SKM-1 (cell line): ENCODE results near the gene CKS2.
"Not testable (repeated sequence)": the region's sequence is repeated elsewhere in the genome, so short reads cannot be mapped to it uniquely, and the experiment has no call there.

Experiments
- DNase-seq: peaks from one replicate; lab custom pipeline; 2025; ENCODE audit not compliant: unreplicated experiment; lab: John Stamatoyannopoulos, UW

Gene CKS2

GRCh38 chr9:89309608-89310474 is 1.2 kb upstream of the CKS2 start:
- DNase-seq: no peak

- no peak for DNase-seq
These were observed 589 bp downstream of the CKS2 start for GRCh38 chr9:89311346-89312221.

- no peak for DNase-seq
These were observed 1.2 kb downstream of the CKS2 start for GRCh38 chr9:89312222-89312571.

- no peak for DNase-seq
These were observed 2.8 kb downstream of the CKS2 start for GRCh38 chr9:89313842-89314241.

- DNase-seq: no peak
These were observed 4.0 kb downstream of the CKS2 start for GRCh38 chr9:89314955-89315354.

GRCh38 chr9:89315482-89315881 is 4.5 kb downstream of the CKS2 start:
- DNase-seq: no peak

GRCh38 chr9:89317282-89317681 is 6.3 kb downstream of the CKS2 start:
- DNase-seq: no peak

- DNase-seq: peak; percentile 69
These were observed 7.4 kb downstream of the CKS2 start, which contains the start of gene SECISBP2 for GRCh38 chr9:89318123-89319014. SECISBP2 (plus strand) TSS chr9:89318500; CDS start chr9:89318577, 77 bp downstream.

GRCh38 chr9:89319015-89319905 is 8.3 kb downstream of the CKS2 start:
- DNase-seq: no peak

GRCh38 chr9:89323390-89323789 is 12.4 kb downstream of the CKS2 start:
- DNase-seq: no peak

- DNase-seq: no peak
These were observed 14.7 kb downstream of the CKS2 start for GRCh38 chr9:89325733-89326132.

GRCh38 chr9:89328064-89328463 is 17.1 kb downstream of the CKS2 start:
- DNase-seq: no peak

GRCh38 chr9:89329917-89330316 is 18.9 kb downstream of the CKS2 start:
- DNase-seq: no peak

GRCh38 chr9:89330513-89330912 is 19.5 kb downstream of the CKS2 start:
- no peak for DNase-seq

GRCh38 chr9:89339807-89340206 is 28.8 kb downstream of the CKS2 start:
- no peak for DNase-seq

- DNase-seq: no peak
These were observed 29.3 kb downstream of the CKS2 start for GRCh38 chr9:89340332-89340731.

- no peak for DNase-seq
These were observed 31.2 kb downstream of the CKS2 start for GRCh38 chr9:89342213-89342612.

- DNase-seq: no peak
These were observed 32.0 kb downstream of the CKS2 start for GRCh38 chr9:89342948-89343347.

- DNase-seq: not testable (repeated sequence)
These were observed 32.8 kb downstream of the CKS2 start for GRCh38 chr9:89343812-89344211.

- no peak for DNase-seq
These were observed 34.5 kb downstream of the CKS2 start for GRCh38 chr9:89345476-89345875.
